ENCODE results near the gene PHF11. TPM values are rescaled to one million over a fixed set of nuclear protein-coding genes. Genes with fewer than 3 reads are reported as not detected.

The PHF11 gene
- total RNA-seq, 1 donor from 2014 or later = 12.0 TPM

DNA sequence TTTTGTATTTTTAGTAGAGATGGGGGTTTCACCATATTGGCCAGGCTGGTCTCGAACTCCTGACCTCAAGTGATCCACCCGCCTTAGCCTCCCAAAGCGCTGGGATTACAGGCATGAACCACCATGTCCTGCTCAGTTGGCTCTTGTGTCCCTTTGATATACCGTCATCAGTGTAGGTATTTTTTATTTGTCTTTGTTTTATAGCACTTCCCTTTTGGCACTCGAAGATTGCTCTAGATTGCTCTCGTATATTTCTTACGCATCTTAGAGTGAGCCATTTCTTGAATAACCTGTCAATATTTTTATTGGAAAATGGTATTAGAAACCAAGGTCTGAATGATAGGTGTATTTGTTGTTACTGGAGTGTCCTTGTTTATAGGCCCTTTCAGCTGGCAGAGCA, 42.3 kb upstream of the PHF11 start:
- Mint-ChIP-seq H3K9me3 (no peaks in the 10 kb centered on the region), H3K27me3 (ENCODE audit: low read depth) (no peaks in the 10 kb centered on the region), H3K36me3 (ENCODE audit: low read depth) (no peaks in the 10 kb centered on the region), H3K4me1 (no peaks in the 10 kb centered on the region), H3K4me3 (no peak overlapping the region), H3K27ac (ENCODE audit: unreplicated experiment) (no peak overlapping the region)
- DNase-seq (ENCODE audit: low read depth, low spot score) = no peak
- TF ChIP-seq, protein P1, sequence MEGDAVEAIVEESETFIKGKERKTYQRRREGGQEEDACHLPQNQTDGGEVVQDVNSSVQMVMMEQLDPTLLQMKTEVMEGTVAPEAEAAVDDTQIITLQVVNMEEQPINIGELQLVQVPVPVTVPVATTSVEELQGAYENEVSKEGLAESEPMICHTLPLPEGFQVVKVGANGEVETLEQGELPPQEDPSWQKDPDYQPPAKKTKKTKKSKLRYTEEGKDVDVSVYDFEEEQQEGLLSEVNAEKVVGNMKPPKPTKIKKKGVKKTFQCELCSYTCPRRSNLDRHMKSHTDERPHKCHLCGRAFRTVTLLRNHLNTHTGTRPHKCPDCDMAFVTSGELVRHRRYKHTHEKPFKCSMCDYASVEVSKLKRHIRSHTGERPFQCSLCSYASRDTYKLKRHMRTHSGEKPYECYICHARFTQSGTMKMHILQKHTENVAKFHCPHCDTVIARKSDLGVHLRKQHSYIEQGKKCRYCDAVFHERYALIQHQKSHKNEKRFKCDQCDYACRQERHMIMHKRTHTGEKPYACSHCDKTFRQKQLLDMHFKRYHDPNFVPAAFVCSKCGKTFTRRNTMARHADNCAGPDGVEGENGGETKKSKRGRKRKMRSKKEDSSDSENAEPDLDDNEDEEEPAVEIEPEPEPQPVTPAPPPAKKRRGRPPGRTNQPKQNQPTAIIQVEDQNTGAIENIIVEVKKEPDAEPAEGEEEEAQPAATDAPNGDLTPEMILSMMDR (conservative IDR thresholded peaks at IDR 0.05) = no peak

DNA sequence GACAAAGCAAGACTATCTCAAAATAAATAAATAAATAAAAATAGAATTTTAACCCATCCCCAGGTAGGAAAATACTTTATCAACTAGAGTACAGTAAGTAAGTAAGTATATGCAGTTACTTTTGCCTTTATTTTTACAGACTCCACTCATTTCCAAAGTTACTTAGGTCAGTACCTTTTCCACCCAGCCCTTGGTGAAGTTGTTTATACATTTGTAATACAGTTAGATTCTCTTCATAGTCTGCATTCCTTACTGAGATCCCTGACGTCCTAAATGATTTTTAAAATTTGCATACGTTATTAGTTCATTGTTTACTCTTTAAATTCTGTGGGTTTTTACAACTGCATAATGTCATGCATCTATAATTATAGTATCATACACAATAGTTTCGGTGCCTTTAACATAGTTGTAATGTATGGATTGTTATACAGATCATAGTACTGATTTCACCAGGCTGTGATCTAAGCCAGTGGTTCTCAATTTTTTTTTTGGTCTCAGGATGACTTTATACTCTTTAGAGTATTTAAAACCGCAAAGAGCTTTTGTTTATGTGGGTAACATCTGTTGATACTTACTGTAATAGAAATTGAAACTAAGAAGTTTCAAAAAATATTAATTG, 41.3 kb upstream of the PHF11 start:
- no peaks in the 10 kb centered on the region for H3K36me3 Mint-ChIP-seq (ENCODE audit: low read depth)
- no peak for DNase-seq (ENCODE audit: low read depth, low spot score)
- no peaks in the 10 kb centered on the region for H3K9me3 Mint-ChIP-seq
- H3K27me3 Mint-ChIP-seq (ENCODE audit: low read depth) = no peaks in the 10 kb centered on the region
- H3K4me3 Mint-ChIP-seq = no peak overlapping the region
- no peaks in the 10 kb centered on the region for H3K4me1 Mint-ChIP-seq
- no peak overlapping the region for H3K27ac Mint-ChIP-seq (ENCODE audit: unreplicated experiment)
- TF ChIP-seq, protein P1 (conservative IDR thresholded peaks at IDR 0.05) = no peak

DNA sequence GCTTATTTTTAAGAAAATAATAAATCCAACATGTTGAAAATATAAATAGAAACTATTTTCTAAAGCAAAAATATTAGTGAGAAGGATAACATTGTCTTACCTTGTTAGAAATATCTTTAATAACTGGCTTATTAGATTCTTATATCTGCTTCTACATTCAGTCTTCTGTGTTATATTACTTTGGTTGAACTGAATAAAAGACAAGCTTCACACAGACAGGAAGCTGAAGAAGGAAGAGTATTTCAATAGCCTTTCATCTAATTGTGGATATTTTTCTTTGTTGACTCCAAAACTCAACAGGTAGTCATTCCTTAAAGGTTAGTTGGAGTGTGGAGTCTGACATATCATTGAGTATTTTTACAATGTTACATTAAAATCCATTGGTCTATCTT, 40.8 kb upstream of the PHF11 start:
- DNase-seq (ENCODE audit: low read depth, low spot score) = no peak
- TF ChIP-seq, protein P1 (conservative IDR thresholded peaks at IDR 0.05) = no peak
- no peaks in the 10 kb centered on the region for H3K4me1 Mint-ChIP-seq
- no peaks in the 10 kb centered on the region for H3K9me3 Mint-ChIP-seq
- no peaks in the 10 kb centered on the region for H3K36me3 Mint-ChIP-seq (ENCODE audit: low read depth)
- no peak overlapping the region for H3K27ac Mint-ChIP-seq (ENCODE audit: unreplicated experiment)
- no peak overlapping the region for H3K4me3 Mint-ChIP-seq
- no peaks in the 10 kb centered on the region for H3K27me3 Mint-ChIP-seq (ENCODE audit: low read depth)

DNA sequence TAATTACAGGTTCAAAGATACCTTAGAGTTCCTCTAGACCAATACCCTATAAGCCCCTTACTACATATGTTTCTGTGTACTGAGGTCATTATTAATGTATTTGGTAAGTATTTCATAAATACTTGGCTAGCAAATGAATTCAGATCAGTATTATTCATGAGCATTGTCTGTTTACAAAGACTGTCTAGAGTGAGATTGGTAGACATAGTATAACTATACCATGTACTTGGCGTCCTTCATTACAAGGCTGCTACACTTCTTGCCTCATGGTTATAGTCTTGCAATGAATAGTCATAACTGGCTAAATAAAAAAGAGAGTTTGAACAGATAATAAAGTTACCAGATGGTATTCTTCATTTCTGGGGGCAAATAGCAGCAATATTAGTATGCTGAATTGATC, 39.6 kb upstream of the PHF11 start:
- Mint-ChIP-seq H3K27ac (ENCODE audit: unreplicated experiment) (no peak overlapping the region), H3K9me3 (no peaks in the 10 kb centered on the region), H3K4me1 (no peaks in the 10 kb centered on the region), H3K36me3 (ENCODE audit: low read depth) (peaks cover 1% of the 10 kb centered on the region), H3K4me3 (no peak overlapping the region), H3K27me3 (ENCODE audit: low read depth) (no peaks in the 10 kb centered on the region)
- TF ChIP-seq, protein P1 (conservative IDR thresholded peaks at IDR 0.05) = no peak
- DNase-seq (ENCODE audit: low read depth, low spot score) = no peak

DNA sequence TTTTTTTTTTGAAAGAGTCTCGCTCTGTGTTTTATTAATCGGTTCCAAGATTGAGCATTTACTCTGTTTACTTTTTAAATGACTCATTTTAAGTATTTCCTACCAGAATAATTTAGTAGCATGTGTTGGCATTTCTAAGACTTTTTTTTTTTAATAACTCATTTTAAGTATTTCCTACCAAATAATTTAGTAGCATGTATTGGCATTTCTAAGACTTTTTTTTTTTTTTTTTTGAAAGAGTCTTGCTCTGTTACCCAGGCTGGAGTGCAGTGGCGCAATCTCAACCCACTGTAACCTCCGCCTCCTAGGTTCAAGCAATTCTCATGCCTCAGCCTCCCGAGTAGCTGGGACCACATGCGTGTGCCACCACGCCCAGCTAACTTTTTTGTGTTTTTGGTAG, 38.5 kb upstream of the PHF11 start:
- H3K9me3 Mint-ChIP-seq = no peaks in the 10 kb centered on the region
- H3K27me3 Mint-ChIP-seq (ENCODE audit: low read depth) = no peaks in the 10 kb centered on the region
- no peak overlapping the region for H3K4me3 Mint-ChIP-seq
- TF ChIP-seq, protein P1 (conservative IDR thresholded peaks at IDR 0.05) = no peak
- H3K27ac Mint-ChIP-seq (ENCODE audit: unreplicated experiment) = no peak overlapping the region
- no peak for DNase-seq (ENCODE audit: low read depth, low spot score)
- no peaks in the 10 kb centered on the region for H3K4me1 Mint-ChIP-seq
- H3K36me3 Mint-ChIP-seq (ENCODE audit: low read depth) = peaks cover 10% of the 10 kb centered on the region

Data from neural crest cell (in vitro differentiated cells).